Stimulated activated CD8-positive, alpha-beta memory T cell treated with anti-CD3 and anti-CD28 coated beads, Interleukin-2, amount 100 ng/mL, for 1 hour (primary cell): Measurements from ENCODE around the gene ANKRD53.

Experiments used
- DNase-seq, 2 donors: peaks; one replicate each; pipeline ENCODE4 v3.0.0-alpha.2; 2020; ENCODE audit warnings: low read depth in 2 of 2

Gene ANKRD53

DNA sequence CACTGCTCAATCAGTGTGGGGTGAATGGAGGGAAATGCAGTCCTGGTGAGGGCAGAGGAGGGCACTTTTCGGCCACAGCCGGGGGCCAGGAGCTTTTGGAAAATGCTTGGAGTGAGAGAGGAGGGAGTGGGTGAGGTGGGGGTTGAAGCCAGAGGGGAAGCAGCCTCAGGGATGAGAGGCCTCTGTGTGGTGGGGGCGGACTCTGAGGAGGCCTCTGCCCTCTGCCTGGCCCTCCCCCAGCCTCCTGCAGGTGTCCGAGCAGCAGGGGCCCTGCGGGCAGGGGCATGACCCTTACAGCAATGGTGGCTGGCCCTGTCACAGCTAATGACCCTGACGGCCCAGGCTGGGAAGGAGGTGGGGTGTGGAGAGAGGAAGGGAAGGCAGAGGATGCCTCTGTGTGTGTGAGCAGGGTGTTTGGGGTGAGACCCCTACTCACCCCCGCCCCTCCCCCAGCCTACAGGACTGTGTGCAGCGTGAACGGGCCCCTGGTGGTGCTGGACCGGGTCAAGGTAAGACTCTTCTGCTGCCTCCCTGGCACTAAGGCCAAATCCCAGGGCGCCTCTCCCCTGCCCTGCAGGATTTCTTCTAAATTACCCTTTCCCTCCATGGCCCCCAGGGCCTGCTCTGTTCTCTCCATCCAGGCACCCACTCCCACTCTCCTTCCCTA is 35.1 kb upstream of the ANKRD53 start:
- no peak for DNase-seq

GRCh38 chr2:70944111-70944690 is 34.2 kb upstream of the ANKRD53 start:
- DNase-seq = no peak

DNA sequence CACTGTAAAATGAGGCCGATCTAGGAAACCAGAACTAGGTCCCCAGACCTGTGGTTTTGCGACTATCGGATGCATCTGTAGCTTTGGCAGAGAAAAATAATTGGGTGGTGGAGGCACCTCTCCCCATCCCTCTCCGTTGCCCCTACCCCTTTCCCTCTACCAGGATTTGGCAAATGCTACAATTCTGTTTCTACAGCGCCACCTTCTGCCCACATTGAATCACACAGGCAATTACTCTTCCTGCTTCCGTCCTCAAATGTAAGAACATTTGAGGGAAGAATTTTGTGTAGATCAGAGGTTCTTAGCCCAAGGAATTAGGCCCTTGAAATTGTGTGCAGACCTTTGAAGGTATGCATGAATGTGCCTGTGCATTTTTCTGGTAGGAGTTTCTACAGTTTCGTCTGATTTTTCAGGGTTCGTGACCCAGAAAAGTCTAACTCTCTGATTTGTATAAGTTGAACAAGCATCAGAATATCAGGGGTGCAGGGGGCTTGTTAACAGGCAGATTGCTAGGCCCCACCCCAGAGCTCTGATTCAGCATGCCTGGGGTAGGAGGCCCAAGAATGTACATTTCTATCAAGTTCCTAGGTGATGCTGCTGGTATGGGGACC is 31.5 kb upstream of the ANKRD53 start:
- DNase-seq = peak in 1 of 2 donors; percentile 19

GRCh38 chr2:70947556-70948184 is 30.8 kb upstream of the ANKRD53 start:
- DNase-seq = no peak

DNA sequence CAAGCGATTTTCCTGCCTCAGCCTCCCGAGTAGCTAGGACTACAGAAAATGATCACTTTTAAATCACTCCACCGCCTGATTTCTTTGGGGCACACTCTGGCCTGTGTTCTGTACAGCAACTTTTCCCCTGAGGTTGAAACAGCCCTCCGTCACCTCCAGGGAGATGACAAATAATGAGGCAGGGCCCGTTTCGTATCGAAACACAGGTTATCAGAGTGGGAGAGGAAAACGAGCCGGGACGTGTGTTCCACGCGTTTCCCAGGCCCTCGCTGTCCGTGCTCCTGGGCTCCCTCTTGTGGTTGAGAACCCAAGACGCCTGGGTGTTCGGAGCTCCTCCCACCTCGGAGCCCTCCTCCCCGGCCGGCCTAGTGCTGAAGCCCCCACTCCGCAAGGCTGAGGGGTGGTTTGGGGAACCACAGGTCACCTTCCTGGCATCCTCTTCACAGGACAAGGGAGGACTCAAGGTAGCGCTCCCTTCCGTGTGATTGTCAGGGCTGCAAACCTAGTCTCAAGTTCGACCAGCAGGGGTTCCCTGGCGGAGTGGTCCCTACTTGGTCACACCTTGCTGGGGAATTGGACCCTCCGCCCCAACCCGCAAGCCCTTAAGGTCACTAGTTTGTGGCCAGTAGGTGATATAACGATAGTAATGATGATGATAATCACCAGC is 30.0 kb upstream of the ANKRD53 start:
- DNase-seq = peak; percentile 45 to 54

DNA sequence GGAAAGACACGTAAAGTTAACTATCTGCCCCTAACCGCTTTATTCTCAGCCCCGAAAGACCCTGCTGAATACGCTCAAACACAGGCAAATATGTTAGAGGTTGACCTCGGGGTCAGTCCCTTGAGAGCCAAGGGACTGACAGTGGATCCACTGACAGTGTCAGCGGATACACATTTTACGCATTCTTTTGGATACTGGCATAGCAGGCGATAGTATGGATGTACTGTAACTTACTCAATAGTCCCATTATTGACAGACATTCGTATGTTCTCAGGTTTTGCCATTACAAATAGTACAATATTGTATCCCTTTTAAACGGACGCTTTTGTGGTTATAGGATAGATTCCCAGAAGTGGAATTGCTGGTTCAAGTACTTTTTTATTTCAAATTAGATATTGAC is 29.3 kb upstream of the ANKRD53 start:
- DNase-seq = no peak

GRCh38 chr2:70954886-70955285 is 23.5 kb upstream of the ANKRD53 start:
- no peak for DNase-seq

- no peak for DNase-seq
Measured at GRCh38 chr2:70956141-70956540, 22.3 kb upstream of the ANKRD53 start.

- DNase-seq = no peak
Measured at GRCh38 chr2:70957798-70958197, 20.6 kb upstream of the ANKRD53 start.

DNA sequence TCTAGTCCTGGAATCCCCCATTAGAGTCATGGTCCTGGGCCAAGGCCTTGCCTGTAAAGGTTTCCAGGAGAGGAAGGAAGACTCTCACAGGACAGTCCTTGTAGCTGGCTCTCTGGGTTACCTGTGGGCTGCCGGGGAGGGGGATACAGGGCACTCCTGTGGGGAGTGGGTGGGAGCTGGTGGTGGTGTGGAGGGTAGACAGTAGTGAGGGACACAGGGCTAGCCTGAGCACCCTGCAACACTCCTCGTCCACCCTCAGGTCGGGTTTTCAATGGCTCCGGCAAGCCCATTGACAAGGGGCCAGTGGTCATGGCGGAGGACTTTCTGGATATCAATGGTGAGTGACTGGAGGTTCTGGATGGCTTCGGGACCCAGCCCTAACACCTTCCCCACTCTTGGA is 19.7 kb upstream of the ANKRD53 start:
- DNase-seq = no peak

DNA sequence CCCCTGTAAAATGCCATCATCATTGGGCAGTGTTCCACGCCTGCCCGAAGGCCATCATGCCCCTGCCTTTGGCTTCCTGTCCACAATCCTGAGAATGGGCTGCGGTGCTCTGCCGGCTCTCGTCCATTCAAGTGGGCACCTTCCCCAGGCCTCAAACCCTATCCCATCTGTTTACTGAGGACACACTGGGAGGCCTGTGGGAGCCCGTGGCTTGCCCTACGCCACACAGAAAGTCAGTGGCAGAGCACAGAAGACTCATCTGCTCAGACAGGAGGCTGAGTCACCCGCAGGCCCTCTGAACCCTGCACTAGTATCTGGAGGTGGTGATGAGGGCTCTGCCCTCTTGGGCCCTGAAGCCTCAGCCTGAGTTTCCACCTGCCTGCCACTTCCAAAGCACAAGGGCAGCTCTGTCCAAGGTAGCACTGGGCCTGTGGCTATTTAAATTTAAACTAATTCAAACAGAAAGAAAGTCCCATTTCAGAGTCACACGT is 19.1 kb upstream of the ANKRD53 start:
- DNase-seq = no peak

DNA sequence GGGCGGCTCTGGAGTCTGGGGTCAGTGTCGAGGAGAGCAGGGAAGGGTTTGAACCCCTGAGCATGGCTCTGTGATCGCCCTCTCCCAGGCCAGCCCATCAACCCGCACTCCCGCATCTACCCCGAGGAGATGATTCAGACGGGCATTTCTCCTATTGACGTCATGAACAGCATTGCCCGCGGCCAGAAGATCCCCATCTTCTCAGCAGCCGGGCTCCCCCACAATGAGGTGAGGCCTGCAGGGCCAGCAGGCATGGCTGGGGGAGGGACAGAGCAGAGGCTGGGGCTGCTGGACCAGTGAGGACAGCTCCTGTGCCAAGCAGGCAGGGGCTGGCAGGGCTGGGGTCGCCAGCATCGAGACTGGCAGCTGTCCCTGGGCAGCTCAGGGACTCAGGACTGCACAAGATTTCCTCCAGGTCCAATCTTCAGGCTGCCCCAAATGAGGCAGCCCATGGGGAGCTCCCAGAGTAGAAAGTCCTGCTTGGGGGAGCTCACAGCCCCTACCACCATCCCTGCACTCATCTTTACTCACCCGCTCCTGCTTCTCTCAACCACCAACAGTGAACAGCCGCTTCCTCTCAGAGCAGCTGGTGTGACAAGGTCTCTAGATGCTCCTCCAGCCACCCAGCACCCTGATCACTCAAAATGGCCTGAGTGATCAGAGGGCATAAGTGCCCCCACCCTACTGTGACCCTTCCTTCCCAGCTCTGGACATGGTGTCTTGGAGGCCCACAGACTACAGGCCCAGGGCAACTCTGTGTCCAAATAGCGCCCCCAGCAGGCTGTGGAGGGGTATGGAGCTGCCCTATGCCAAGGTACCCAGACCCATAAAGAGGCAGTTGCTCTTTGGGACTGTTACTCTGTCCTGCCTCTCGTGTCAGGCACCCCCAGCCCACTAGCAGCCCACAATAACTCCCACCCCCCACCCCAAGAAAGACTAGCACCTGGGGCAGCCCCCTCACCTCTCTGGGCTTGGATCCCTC is 18.3 kb upstream of the ANKRD53 start:
- DNase-seq = no peak

GRCh38 chr2:70960833-70961647 is 17.4 kb upstream of the ANKRD53 start:
- no peak for DNase-seq

GRCh38 chr2:70961648-70961994 is 16.8 kb upstream of the ANKRD53 start:
- DNase-seq = no peak

- DNase-seq = no peak
Measured at GRCh38 chr2:70962211-70962884, 16.1 kb upstream of the ANKRD53 start.

GRCh38 chr2:70962885-70963878 is 15.2 kb upstream of the ANKRD53 start:
- no peak for DNase-seq

GRCh38 chr2:70964133-70964532 is 14.3 kb upstream of the ANKRD53 start:
- no peak for DNase-seq

- DNase-seq = peak; percentile 75
Measured at GRCh38 chr2:70964596-70965386, 13.6 kb upstream of the ANKRD53 start.
